Embryonic facial prominence (tissue), 1 donor: Measurements from ENCODE around the gene OR4F6.
"Not testable (repeated sequence)": the region's sequence is repeated elsewhere in the genome, so short reads cannot be mapped to it uniquely, and the experiment has no call there.

Experiments
- DNase-seq: peaks from one replicate; pipeline ENCODE4 v3.0.0-alpha.2; 2016; ENCODE audit errors: extremely low spot score

Gene OR4F6, protein sequence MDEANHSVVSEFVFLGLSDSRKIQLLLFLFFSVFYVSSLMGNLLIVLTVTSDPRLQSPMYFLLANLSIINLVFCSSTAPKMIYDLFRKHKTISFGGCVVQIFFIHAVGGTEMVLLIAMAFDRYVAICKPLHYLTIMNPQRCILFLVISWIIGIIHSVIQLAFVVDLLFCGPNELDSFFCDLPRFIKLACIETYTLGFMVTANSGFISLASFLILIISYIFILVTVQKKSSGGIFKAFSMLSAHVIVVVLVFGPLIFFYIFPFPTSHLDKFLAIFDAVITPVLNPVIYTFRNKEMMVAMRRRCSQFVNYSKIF

GRCh38 chr15:101803209-101803608 lies at the start of gene OR4F6:
OR4F6 (plus strand) TSS chr15:101803509; CDS start chr15:101805720, 2,211 bp downstream.
- DNase-seq: no peak

DNA sequence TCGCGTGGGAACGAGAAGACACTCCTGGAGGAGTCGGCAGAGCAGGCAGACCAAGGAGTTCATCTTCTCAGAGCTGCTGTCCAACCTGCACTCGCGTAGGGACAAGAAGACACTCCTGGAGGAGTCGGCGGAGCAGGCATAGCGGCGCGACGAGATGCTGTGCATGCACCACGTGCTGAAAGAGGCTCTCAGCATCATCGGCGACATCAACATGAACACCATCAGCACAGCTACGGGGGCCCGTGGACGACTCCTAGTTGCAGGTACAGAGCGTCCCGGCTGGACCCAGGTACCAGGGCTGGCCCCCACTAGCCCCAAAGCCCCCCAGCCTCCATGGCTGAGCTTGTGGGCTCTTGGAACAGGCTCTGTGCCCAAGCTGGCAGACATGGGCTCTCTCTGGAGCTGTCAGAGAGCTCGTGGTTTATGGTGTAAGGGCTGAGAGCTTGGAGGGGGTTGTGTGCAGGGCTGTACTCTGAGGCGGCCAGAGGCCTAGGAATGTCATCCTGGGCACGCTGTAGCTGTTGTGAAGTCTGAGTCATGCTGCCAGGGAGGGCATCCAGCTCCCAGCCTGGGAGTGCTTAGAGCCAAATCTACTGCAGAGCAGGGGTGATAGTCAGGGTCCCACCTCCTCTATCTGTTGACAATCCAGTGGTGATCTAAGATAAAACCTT lies 38.5 kb upstream of the OR4F6 start:
- DNase-seq: not testable (repeated sequence)

DNA sequence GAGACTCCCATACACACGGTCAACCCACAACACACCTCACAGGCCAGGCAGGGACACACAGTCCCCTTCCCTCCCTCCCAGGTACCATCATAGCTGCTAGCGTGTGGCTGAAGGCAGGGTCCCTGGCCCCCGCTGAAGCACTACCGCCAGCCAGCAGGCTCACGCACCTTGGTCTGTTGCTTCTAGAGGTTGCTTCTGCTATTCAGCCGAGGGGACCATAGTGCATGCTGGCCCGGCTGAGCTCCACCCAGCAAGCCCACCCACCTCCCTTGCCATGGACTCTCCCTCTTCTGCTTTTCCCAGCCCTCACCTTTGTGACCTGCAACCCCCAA lies 38.0 kb upstream of the OR4F6 start:
- DNase-seq: not testable (repeated sequence)

GRCh38 chr15:101765772-101766456 lies 37.4 kb upstream of the OR4F6 start:
- DNase-seq: no peak

DNA sequence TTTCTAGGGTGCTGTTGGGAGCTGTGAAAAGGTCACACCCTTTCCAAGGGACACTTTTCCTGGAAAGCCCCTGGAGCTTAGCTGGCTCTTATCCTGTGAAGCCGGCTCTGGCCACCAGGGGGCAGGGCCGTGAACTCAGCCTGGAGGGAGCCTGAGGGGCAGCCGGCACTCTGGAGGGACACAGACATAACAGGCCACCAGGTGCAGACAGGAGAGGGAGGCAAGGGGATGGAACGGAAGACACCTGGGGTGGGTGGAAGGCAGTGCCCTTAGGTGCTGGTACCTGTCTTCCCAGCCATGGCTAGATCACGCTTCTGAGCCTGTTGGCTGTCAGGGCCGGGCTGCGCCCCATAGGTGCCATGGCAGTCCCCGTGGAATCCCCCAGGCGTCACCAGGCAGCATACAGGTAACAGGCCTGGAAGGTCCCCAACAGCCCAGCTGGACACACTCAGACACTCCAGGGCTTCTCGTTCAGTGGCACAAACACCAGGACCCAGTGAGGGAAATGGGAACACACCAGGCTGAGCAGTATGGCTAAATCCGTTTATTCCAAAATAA lies 36.1 kb upstream of the OR4F6 start:
- not testable (repeated sequence) for DNase-seq

- DNase-seq: no peak
Observed at GRCh38 chr15:101772921-101773320, 30.4 kb upstream of the OR4F6 start.

DNA sequence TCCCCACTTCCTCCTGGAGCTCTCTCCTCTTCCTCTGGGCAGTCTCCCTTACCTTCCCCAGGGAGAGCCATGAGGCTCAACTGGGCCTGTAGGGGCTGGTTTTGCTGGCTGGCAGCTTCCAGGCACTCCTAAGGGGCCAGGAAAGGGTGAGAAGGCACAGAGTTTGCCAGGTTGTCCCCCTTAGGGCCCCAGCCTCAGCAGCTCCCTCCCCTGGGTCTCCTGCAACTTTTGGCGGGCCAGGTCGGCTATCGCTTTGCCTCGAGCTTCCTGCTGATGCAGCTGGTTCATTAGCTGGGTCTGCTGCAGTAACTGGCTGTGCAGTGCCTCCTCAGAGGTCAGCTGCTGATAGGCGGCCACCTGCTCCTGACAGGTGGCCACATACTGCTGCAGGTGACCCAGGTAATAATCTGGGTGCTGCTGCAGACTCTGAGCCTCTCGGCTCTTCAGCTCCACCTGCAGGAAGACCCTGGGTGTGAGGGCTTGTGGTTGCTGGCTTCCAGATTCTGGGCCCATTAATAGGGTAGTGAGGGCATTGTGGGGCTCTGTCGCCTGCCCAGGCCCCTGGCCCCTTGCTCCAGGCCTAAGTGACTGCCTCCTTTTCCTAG lies 29.7 kb upstream of the OR4F6 start:
- no peak for DNase-seq

DNA sequence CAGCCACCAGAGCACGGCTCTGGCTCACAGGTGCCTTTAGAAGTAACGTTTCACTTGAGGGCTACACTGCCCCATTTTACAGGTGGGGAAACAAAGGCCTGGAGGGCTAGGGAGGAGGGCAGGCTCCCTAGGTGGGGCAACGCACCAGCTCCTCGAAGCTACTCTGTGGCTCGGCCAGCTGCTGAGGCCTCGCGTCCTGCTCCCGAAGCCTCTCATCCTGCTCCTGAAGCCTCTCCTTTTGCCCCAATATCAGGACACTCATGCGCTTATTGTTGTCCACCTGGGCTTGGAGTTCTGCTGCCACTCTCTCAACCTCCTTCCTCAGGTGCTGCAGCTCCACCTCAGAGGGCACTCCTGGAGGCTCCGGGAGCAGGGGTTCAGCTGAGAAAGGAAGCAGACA lies 28.2 kb upstream of the OR4F6 start:
- no peak for DNase-seq

GRCh38 chr15:101778576-101778975 lies 24.7 kb upstream of the OR4F6 start:
- not testable (repeated sequence) for DNase-seq

DNA sequence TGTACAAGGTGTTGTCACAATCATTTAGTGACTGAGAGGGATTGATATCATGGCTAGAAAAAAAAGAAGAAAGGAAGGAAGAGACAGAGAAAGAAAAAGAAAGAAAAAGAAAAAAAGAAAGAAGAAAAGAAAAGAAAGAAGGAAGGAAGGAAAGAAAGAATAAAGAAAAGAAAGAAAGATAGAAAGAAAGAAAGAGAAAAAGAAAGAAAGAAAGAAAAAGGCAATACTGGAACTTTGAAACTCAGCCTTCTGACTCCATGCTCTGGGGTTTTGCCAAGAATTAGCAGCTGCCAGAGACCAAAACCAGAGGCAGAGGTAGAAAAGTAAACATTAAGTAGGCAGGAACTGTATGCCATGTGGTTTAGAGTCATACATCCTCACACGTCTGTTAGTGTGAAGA lies 23.1 kb upstream of the OR4F6 start:
- not testable (repeated sequence) for DNase-seq

DNA sequence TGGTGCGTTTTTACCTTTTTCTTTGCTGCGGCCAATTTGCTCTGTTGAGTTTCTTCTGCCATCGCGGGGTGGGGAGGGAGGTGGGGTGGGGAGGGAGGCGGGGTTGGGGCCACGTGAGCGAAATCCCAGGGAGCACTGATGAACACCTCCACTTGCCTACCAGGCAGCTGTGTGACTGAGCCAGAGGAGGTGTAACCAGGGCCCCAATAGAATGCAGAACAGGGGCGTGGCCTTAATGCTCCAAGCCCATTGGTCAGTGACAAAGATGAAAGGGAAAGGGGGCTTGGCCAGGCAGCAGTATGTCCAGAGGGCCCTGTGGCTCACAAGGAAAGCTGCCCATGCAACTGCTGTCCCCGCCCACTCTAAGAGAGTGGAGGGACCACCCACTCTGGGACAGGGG lies 21.4 kb upstream of the OR4F6 start:
- no peak for DNase-seq

- DNase-seq: no peak
Observed at GRCh38 chr15:101784644-101785043, 18.7 kb upstream of the OR4F6 start.

GRCh38 chr15:101786422-101786821 lies 16.9 kb upstream of the OR4F6 start:
- not testable (repeated sequence) for DNase-seq

DNA sequence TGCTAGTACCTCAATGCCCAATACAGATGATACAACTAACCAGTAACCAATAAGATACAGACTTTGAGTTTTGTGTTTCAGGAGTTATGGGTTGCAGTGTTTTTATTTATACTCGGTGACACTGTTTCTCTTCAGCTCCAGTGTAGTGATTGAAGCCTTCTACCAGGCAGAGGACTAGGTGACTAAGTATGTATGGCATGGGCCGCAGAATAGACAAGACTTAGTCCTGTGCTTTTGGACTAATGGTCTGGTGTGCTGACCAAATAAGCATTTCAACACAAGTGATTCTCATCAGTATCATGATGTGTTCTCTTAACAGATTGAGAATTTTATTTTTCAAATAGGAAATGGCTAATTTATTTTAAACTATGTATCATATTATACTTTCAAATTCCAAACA lies 15.3 kb upstream of the OR4F6 start:
- not testable (repeated sequence) for DNase-seq

GRCh38 chr15:101788503-101789269 lies 14.6 kb upstream of the OR4F6 start:
- not testable (repeated sequence) for DNase-seq

DNA sequence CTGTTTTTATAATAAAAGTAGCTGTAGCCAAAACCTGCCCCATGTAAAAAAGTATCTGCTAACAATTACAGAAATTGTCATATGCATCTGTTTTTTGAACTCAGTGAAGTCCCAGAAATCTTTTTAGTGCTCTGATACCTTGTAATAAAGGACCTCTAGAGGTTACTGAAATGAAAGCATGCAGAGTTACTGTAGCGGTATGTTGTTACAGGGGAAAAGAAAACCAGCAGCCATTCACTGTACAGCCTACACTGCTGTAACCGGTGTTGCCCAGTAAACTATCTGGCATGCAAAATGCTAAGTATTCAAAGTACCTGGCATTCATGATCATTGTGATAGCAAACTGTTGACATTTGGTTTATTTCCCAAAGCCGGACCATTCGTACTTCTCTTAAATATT lies 12.6 kb upstream of the OR4F6 start:
- not testable (repeated sequence) for DNase-seq

- DNase-seq: not testable (repeated sequence)
Observed at GRCh38 chr15:101793981-101794380, 9.3 kb upstream of the OR4F6 start.

DNA sequence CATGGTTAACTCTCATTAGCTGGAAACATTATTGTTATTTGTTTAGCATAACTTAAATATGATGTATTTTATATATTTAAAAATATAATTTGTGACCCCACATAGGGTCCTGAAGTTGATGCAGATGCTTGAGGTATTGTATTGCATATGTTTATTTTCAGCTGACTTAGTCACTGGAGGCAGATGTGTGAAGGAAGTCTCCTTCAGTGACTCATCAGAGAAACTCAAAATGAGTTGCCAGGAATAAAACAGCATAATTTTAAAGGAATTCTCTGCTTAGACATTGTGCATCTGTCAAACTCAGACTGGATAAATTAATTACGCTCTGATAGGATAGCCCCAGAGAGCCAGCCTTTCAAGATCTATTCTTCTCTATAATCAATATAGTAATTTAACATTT lies 7.9 kb upstream of the OR4F6 start:
- DNase-seq: no peak

- no peak for DNase-seq
Observed at GRCh38 chr15:101799665-101800064, 3.6 kb upstream of the OR4F6 start.

GRCh38 chr15:101801048-101801447 lies 2.3 kb upstream of the OR4F6 start:
- DNase-seq: no peak

- no peak for DNase-seq
Observed at GRCh38 chr15:101803676-101804075, 367 bp downstream of the OR4F6 start.
